H1 (cell line): ENCODE data around the gene KDM5A. TPM values are rescaled to one million over a fixed set of nuclear protein-coding genes. Genes with fewer than 3 reads are reported as not detected.

Experiments
- BACH1 ChIP-seq: IDR thresholded peaks from 2 replicates; pipeline ENCODE4 v1.6.1; 2012; ENCODE audit warnings: low read length, improper control_type of control experiment
- CBX5 ChIP-seq: fragments of 300-800, 300-1000 bp; sonication (generic); IDR thresholded peaks from 2 replicates; pipeline ENCODE4 v1.7.1; 2016; ENCODE audit warnings: antibody characterized with exemption, low read length, low read depth
- CBX8 ChIP-seq: fragments of 300-800, 300-1000 bp; sonication (generic); IDR thresholded peaks from 2 replicates; pipeline ENCODE4 v1.7.1; 2016; ENCODE audit warnings: low read depth, low read length, borderline replicate concordance
- HDAC6 ChIP-seq: IDR thresholded peaks from one replicate; pipeline ENCODE4 v1.7.1; 2012; ENCODE audit warnings: low read depth, mild to moderate bottlenecking, inconsistent platforms, low read length, moderate library complexity
- TAF1 ChIP-seq: IDR thresholded peaks from 2 replicates; pipeline ENCODE4 v1.6.1; 2011; ENCODE audit warnings: mild to moderate bottlenecking, low read depth, low read length
- polyA plus RNA-seq, 7 experiments: library from polyadenylated mRNA; depleted of rRNA in 3 of 7; stranded (reverse) in 5 of 7; unstranded in 2 of 7; fragments of >200 nt in 5 of 7; fragments of 200-250 nt in 2 of 7; gene quantifications; 1 replicate in 5 of 7; 2 replicates in 1 of 7; 4 replicates in 1 of 7; pipeline versions ENCODE4 v1.2.1 to v1.2.3, GENCODE V29; 2011 to 2013; ENCODE audit warnings: missing spikeins in 2 of 7, mixed read lengths in 2 of 7
- total RNA-seq: library from RNA; stranded (reverse); fragmentation: NEBNext Ultra II Directional; extraction: Animal tissue kit (Norgen Biotek cat#: 25700); gene quantifications from 2 replicates; pipeline ENCODE4 v1.2.1, GENCODE V29; 2021
- TF ChIP-seq, protein P1 (sequence below): fragments of 300-600 bp; sonication (generic); IDR thresholded peaks from 2 replicates; pipeline ENCODE4 v1.7.1; 2012; ENCODE audit warnings: low read length, moderate library complexity, mild to moderate bottlenecking, inconsistent platforms; ENCODE audit not compliant: insufficient replicate concordance

The KDM5A gene
- total and polyA plus RNA-seq, 2 of the 8 experiments (the other 6 are each of a cell fraction or from before 2014, with no cell fraction given) = 6.3 to 36.9 TPM

DNA sequence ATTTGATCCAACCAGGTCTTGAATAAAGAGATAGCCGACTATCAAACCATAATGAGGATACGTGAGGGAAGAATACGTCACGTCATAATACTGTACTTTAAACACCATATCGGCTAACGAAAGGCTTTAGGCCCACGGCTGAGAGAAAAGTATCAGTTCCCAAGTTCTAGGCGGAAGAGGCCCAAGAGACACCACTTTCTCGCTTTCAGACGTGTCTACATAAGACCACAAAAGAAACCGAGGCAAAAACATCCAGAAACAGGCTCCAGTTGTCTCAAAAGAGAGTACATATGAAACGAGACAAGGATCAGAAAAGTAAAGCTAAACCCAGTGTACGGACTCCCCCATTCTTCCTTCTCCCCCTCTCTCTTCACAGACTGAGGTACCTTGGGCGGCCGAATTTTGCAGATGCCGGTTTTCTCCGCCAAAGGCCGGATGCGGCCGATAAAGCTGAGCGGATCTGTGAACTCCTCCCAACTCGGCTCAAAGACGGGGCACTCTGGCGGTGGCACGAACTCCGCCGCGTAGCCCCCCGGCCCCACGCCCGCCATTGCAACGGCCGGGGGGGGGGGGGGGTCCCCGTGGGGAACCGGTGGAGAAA, 479 bp downstream of the KDM5A start (continued):
- TF ChIP-seq CBX5 (no peak), TAF1 (no peak), BACH1 (no peak), CBX8 (no peak), HDAC6 (no peak)
- TF ChIP-seq, protein P1, sequence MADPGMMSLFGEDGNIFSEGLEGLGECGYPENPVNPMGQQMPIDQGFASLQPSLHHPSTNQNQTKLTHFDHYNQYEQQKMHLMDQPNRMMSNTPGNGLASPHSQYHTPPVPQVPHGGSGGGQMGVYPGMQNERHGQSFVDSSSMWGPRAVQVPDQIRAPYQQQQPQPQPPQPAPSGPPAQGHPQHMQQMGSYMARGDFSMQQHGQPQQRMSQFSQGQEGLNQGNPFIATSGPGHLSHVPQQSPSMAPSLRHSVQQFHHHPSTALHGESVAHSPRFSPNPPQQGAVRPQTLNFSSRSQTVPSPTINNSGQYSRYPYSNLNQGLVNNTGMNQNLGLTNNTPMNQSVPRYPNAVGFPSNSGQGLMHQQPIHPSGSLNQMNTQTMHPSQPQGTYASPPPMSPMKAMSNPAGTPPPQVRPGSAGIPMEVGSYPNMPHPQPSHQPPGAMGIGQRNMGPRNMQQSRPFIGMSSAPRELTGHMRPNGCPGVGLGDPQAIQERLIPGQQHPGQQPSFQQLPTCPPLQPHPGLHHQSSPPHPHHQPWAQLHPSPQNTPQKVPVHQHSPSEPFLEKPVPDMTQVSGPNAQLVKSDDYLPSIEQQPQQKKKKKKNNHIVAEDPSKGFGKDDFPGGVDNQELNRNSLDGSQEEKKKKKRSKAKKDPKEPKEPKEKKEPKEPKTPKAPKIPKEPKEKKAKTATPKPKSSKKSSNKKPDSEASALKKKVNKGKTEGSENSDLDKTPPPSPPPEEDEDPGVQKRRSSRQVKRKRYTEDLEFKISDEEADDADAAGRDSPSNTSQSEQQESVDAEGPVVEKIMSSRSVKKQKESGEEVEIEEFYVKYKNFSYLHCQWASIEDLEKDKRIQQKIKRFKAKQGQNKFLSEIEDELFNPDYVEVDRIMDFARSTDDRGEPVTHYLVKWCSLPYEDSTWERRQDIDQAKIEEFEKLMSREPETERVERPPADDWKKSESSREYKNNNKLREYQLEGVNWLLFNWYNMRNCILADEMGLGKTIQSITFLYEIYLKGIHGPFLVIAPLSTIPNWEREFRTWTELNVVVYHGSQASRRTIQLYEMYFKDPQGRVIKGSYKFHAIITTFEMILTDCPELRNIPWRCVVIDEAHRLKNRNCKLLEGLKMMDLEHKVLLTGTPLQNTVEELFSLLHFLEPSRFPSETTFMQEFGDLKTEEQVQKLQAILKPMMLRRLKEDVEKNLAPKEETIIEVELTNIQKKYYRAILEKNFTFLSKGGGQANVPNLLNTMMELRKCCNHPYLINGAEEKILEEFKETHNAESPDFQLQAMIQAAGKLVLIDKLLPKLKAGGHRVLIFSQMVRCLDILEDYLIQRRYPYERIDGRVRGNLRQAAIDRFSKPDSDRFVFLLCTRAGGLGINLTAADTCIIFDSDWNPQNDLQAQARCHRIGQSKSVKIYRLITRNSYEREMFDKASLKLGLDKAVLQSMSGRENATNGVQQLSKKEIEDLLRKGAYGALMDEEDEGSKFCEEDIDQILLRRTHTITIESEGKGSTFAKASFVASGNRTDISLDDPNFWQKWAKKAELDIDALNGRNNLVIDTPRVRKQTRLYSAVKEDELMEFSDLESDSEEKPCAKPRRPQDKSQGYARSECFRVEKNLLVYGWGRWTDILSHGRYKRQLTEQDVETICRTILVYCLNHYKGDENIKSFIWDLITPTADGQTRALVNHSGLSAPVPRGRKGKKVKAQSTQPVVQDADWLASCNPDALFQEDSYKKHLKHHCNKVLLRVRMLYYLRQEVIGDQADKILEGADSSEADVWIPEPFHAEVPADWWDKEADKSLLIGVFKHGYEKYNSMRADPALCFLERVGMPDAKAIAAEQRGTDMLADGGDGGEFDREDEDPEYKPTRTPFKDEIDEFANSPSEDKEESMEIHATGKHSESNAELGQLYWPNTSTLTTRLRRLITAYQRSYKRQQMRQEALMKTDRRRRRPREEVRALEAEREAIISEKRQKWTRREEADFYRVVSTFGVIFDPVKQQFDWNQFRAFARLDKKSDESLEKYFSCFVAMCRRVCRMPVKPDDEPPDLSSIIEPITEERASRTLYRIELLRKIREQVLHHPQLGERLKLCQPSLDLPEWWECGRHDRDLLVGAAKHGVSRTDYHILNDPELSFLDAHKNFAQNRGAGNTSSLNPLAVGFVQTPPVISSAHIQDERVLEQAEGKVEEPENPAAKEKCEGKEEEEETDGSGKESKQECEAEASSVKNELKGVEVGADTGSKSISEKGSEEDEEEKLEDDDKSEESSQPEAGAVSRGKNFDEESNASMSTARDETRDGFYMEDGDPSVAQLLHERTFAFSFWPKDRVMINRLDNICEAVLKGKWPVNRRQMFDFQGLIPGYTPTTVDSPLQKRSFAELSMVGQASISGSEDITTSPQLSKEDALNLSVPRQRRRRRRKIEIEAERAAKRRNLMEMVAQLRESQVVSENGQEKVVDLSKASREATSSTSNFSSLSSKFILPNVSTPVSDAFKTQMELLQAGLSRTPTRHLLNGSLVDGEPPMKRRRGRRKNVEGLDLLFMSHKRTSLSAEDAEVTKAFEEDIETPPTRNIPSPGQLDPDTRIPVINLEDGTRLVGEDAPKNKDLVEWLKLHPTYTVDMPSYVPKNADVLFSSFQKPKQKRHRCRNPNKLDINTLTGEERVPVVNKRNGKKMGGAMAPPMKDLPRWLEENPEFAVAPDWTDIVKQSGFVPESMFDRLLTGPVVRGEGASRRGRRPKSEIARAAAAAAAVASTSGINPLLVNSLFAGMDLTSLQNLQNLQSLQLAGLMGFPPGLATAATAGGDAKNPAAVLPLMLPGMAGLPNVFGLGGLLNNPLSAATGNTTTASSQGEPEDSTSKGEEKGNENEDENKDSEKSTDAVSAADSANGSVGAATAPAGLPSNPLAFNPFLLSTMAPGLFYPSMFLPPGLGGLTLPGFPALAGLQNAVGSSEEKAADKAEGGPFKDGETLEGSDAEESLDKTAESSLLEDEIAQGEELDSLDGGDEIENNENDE = no peak
